GM12891 (cell line): Measurements from ENCODE around the gene CHID1.

ENCODE experiments used
- DNase-seq: peaks from one replicate; pipeline ENCODE4 v3.0.0; 2011; ENCODE audit warnings: low spot score; ENCODE audit not compliant: insufficient read length
- FAIRE-seq: peaks from 2 replicates; lab custom pipeline; 2011; peaks lifted over from hg19 to GRCh38; lab: Jason Lieb, UNC
- PAX5 ChIP-seq: IDR thresholded peaks from 2 replicates; pipeline ENCODE4 v1.6.1; 2011; ENCODE audit warnings: low read length, moderate library complexity, mild to moderate bottlenecking; ENCODE audit not compliant: insufficient read depth, severe bottlenecking
- POLR2A ChIP-seq: IDR thresholded peaks from 2 replicates; pipeline ENCODE4 v1.6.1; 2011; ENCODE audit warnings: low read depth, low read length, control low read depth
- POLR2AphosphoS5 ChIP-seq: IDR thresholded peaks from 2 replicates; pipeline ENCODE4 v1.6.1; 2011; ENCODE audit warnings: low read depth, low read length, control low read depth
- POU2F2 ChIP-seq: IDR thresholded peaks from 2 replicates; pipeline ENCODE4 v1.6.1; 2011; ENCODE audit warnings: low read depth, mild to moderate bottlenecking, control low read depth, low read length, moderate library complexity
- SPI1 ChIP-seq: IDR thresholded peaks from 2 replicates; pipeline ENCODE4 v1.6.1; 2011; ENCODE audit warnings: low read depth, low read length, control low read depth
- TAF1 ChIP-seq: IDR thresholded peaks from 2 replicates; pipeline ENCODE4 v1.6.1; 2011; ENCODE audit warnings: low read depth, low read length, control low read depth

CHID1 gene

GRCh38 chr11:843818-844692, 66.6 kb downstream of the CHID1 start:
- TF ChIP-seq POU2F2 (no peak), POLR2AphosphoS5 (no peak), SPI1 (no peak), POLR2A (no peak), PAX5 (no peak), TAF1 (no peak)
- DNase-seq (no peak), FAIRE-seq (peak; percentile 54)

- FAIRE-seq: no peak
- TF ChIP-seq POLR2AphosphoS5: no peak
- TF ChIP-seq SPI1: no peak
- no peak for TF ChIP-seq POLR2A
- no peak for TF ChIP-seq POU2F2
- TF ChIP-seq PAX5: no peak
- no peak for TF ChIP-seq TAF1
- no peak for DNase-seq
Measured at GRCh38 chr11:843086-843734, 67.4 kb downstream of the CHID1 start.

GRCh38 chr11:842370-843002, 68.1 kb downstream of the CHID1 start, which contains the start of the genes POLR2L and TSPAN4:
TSS of gene POLR2L (minus strand) at chr11:842529. CDS start at chr11:842508, 21 bp downstream.
TSS of gene TSPAN4 (plus strand) at chr11:842852. CDS start at chr11:850305, 7,453 bp downstream.
- DNase-seq: peak; percentile 98
- peak; percentile 85 for TF ChIP-seq POU2F2
- TF ChIP-seq POLR2AphosphoS5: peak; percentile 98
- TF ChIP-seq POLR2A: peak; percentile 99
- TF ChIP-seq SPI1: no peak
- peak; percentile 93 for TF ChIP-seq TAF1
- TF ChIP-seq PAX5: no peak
- peak; percentile 99 for FAIRE-seq

- FAIRE-seq (no peak), DNase-seq (no peak)
- TF ChIP-seq TAF1: no peak
- TF ChIP-seq POLR2AphosphoS5: no peak
- no peak for TF ChIP-seq POLR2A
- no peak for TF ChIP-seq PAX5
- no peak for TF ChIP-seq SPI1
- no peak for TF ChIP-seq POU2F2
Measured at GRCh38 chr11:841981-842369, 68.6 kb downstream of the CHID1 start.

GRCh38 chr11:839875-840617, 70.6 kb downstream of the CHID1 start:
- TF ChIP-seq POLR2A: no peak
- no peak for TF ChIP-seq POU2F2
- TF ChIP-seq POLR2AphosphoS5: no peak
- TF ChIP-seq SPI1: no peak
- no peak for TF ChIP-seq PAX5
- no peak for TF ChIP-seq TAF1
- DNase-seq (no peak), FAIRE-seq (no peak)

GRCh38 chr11:839280-839623, 71.4 kb downstream of the CHID1 start:
- TF ChIP-seq POU2F2 (no peak), POLR2AphosphoS5 (peak; percentile 51; the same call in 1 of the 2 replicates)
- no peak for DNase-seq
- FAIRE-seq: no peak

- DNase-seq (no peak), FAIRE-seq (no peak)
Measured at GRCh38 chr11:838441-839279, 72.0 kb downstream of the CHID1 start.

GRCh38 chr11:837990-838307, 72.7 kb downstream of the CHID1 start:
- FAIRE-seq: no peak
- TF ChIP-seq PAX5: no peak
- TF ChIP-seq POU2F2: no peak
- no peak for TF ChIP-seq TAF1
- TF ChIP-seq POLR2AphosphoS5: no peak
- no peak for TF ChIP-seq POLR2A
- no peak for TF ChIP-seq SPI1
- no peak for DNase-seq

More at GRCh38 chr11:838441-839279, 72.0 kb downstream of the CHID1 start:
- TF ChIP-seq PAX5 (no peak), POLR2A (peak; percentile 8; the same call in 1 of the 2 replicates)
